Measurements from ENCODE around the gene C13orf46. TPM values are rescaled to one million over a fixed set of nuclear protein-coding genes. Genes with fewer than 3 reads are reported as not detected.

Gene C13orf46
- total and polyA plus RNA-seq, 2 experiments from 2014 or later: 1.7 TPM; not detected in 1

- H2AFZ ChIP-seq: no peak overlapping the region
- no peak for DNase-seq
- in situ Hi-C loops (cut with MboI): no loop called here
- H3K4me2 ChIP-seq (ENCODE audit: unreplicated experiment): no peak overlapping the region
- H3K27ac ChIP-seq: no peak overlapping the region
- peaks cover 12% of the 10 kb centered on the region; the same call in 1 of the 2 replicates for H3F3A ChIP-seq (ENCODE audit: insufficient read depth)
- H3K9me3 ChIP-seq (ENCODE audit: low read depth): no peaks in the 10 kb centered on the region
- H3K36me3 ChIP-seq (ENCODE audit: low read depth): no peaks in the 10 kb centered on the region; the same call in 1 of the 2 replicates
- no peaks in the 10 kb centered on the region for H3K9me2 ChIP-seq (ENCODE audit: insufficient read depth)
- H3K4me1 ChIP-seq (ENCODE audit: insufficient read depth): no peaks in the 10 kb centered on the region
- no peak overlapping the region for H3K4me3 ChIP-seq
- no peaks in the 10 kb centered on the region for H3K79me2 ChIP-seq (ENCODE audit: insufficient read depth)
- no peaks in the 10 kb centered on the region for H3K27me3 ChIP-seq (replicated peaks; ENCODE audit: insufficient read depth)
- TF ChIP-seq EZH2phosphoT487 (IDR thresholded peaks at IDR 0.05; ENCODE audit: insufficient read depth, low read depth): no peak
- TF ChIP-seq EZH2 (IDR thresholded peaks at IDR 0.05; ENCODE audit: insufficient read depth, poor library complexity, severe bottlenecking): no peak
- H4K20me1 ChIP-seq (ENCODE audit: insufficient read depth): no peaks in the 10 kb centered on the region
- WGBS, 2 experiments (ENCODE audit: low coverage in 1 of 2, low lambda C conversion rate in 2 of 2, missing lambda C conversion rate in 2 of 2): 88 to 90% methylated on average over 6 of the region's 6 CpGs
- no peak overlapping the region for H3K9ac ChIP-seq
These were observed 13.5 kb downstream of the C13orf46 start for GRCh38 chr13:113960276-113960948.

- Histone ChIP-seq H3K79me2 (ENCODE audit: insufficient read depth) (no peaks in the 10 kb centered on the region), H3K9me2 (ENCODE audit: insufficient read depth) (no peaks in the 10 kb centered on the region), H3K4me2 (ENCODE audit: unreplicated experiment) (no peak overlapping the region), H3K4me3 (no peak overlapping the region), H4K20me1 (ENCODE audit: insufficient read depth) (no peaks in the 10 kb centered on the region), H3K27me3 (replicated peaks; ENCODE audit: insufficient read depth) (no peaks in the 10 kb centered on the region), H3K27ac (no peak overlapping the region), H3K9me3 (ENCODE audit: low read depth) (no peaks in the 10 kb centered on the region), H3K9ac (no peak overlapping the region), H2AFZ (no peak overlapping the region), H3K4me1 (ENCODE audit: insufficient read depth) (no peaks in the 10 kb centered on the region), H3F3A (ENCODE audit: insufficient read depth) (peaks cover 12% of the 10 kb centered on the region; the same call in 1 of the 2 replicates), H3K36me3 (ENCODE audit: low read depth) (no peaks in the 10 kb centered on the region; the same call in 1 of the 2 replicates)
- in situ Hi-C loops (cut with MboI): no loop called here
- no peak for TF ChIP-seq EZH2phosphoT487 (IDR thresholded peaks at IDR 0.05; ENCODE audit: insufficient read depth, low read depth)
- TF ChIP-seq EZH2 (IDR thresholded peaks at IDR 0.05; ENCODE audit: insufficient read depth, poor library complexity, severe bottlenecking): no peak
- peak; percentile 34 for DNase-seq
- 95% methylated on average over 1 of the region's 1 CpG for WGBS, 2 experiments (ENCODE audit: low coverage in 1 of 2, low lambda C conversion rate in 2 of 2, missing lambda C conversion rate in 2 of 2)
These were observed 14.7 kb downstream of the C13orf46 start for GRCh38 chr13:113959198-113959597.

DNA sequence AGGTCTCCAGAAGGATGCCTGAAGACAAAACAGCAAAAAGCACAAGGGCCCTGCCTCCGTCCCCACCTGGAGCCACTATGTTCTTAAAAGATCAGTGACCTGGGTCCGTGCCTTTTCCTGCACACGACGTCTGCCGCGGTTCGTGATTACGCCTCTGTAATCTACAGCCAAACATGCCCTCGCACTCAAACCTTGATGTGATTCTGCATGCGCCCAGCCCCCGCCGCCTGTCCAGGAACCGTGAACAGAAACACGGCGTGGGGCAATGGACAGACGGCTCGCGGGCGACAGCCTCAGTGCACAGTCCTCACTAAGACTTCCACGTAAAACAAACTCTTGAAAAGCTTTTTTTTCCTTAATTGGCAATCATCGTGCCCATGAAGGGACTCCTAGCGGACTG is 15.5 kb downstream of the C13orf46 start:
- no peaks in the 10 kb centered on the region for H3K9me3 ChIP-seq (ENCODE audit: low read depth)
- no peaks in the 10 kb centered on the region for H4K20me1 ChIP-seq (ENCODE audit: insufficient read depth)
- no peak for DNase-seq
- H3K9ac ChIP-seq: no peak overlapping the region
- no peak for TF ChIP-seq EZH2 (IDR thresholded peaks at IDR 0.05; ENCODE audit: insufficient read depth, poor library complexity, severe bottlenecking)
- no peak for TF ChIP-seq EZH2phosphoT487 (IDR thresholded peaks at IDR 0.05; ENCODE audit: insufficient read depth, low read depth)
- H3K27me3 ChIP-seq (replicated peaks; ENCODE audit: insufficient read depth): no peaks in the 10 kb centered on the region
- H3K9me2 ChIP-seq (ENCODE audit: insufficient read depth): no peaks in the 10 kb centered on the region
- peaks cover 12% of the 10 kb centered on the region; the same call in 1 of the 2 replicates for H3F3A ChIP-seq (ENCODE audit: insufficient read depth)
- no peaks in the 10 kb centered on the region for H3K79me2 ChIP-seq (ENCODE audit: insufficient read depth)
- no peaks in the 10 kb centered on the region; the same call in 1 of the 2 replicates for H3K36me3 ChIP-seq (ENCODE audit: low read depth)
- no peak overlapping the region for H2AFZ ChIP-seq
- in situ Hi-C loops (cut with MboI): no loop called here
- no peak overlapping the region for H3K27ac ChIP-seq
- H3K4me1 ChIP-seq (ENCODE audit: insufficient read depth): peaks cover 7% of the 10 kb centered on the region
- 95 to 98% methylated on average over 21 to 22 of the region's 22 CpGs for WGBS, 2 experiments (ENCODE audit: low coverage in 1 of 2, low lambda C conversion rate in 2 of 2, missing lambda C conversion rate in 2 of 2)
- H3K4me2 ChIP-seq (ENCODE audit: unreplicated experiment): no peak overlapping the region
- H3K4me3 ChIP-seq: no peak overlapping the region

- H4K20me1 ChIP-seq (ENCODE audit: insufficient read depth): no peaks in the 10 kb centered on the region
- no peak overlapping the region for H3K4me2 ChIP-seq (ENCODE audit: unreplicated experiment)
- peaks cover 12% of the 10 kb centered on the region; the same call in 1 of the 2 replicates for H3F3A ChIP-seq (ENCODE audit: insufficient read depth)
- TF ChIP-seq EZH2 (IDR thresholded peaks at IDR 0.05; ENCODE audit: insufficient read depth, poor library complexity, severe bottlenecking): no peak
- no peak for TF ChIP-seq EZH2phosphoT487 (IDR thresholded peaks at IDR 0.05; ENCODE audit: insufficient read depth, low read depth)
- WGBS, 2 experiments (ENCODE audit: low coverage in 1 of 2, low lambda C conversion rate in 2 of 2, missing lambda C conversion rate in 2 of 2): 98% methylated on average over 12 to 14 of the region's 14 CpGs
- H3K27ac ChIP-seq: no peak overlapping the region
- H3K9me3 ChIP-seq (ENCODE audit: low read depth): no peaks in the 10 kb centered on the region
- H3K79me2 ChIP-seq (ENCODE audit: insufficient read depth): no peaks in the 10 kb centered on the region
- no peak overlapping the region for H3K4me3 ChIP-seq
- H3K27me3 ChIP-seq (replicated peaks; ENCODE audit: insufficient read depth): no peaks in the 10 kb centered on the region
- H2AFZ ChIP-seq: no peak overlapping the region
- H3K36me3 ChIP-seq (ENCODE audit: low read depth): no peaks in the 10 kb centered on the region; the same call in 1 of the 2 replicates
- no peak for DNase-seq
- H3K4me1 ChIP-seq (ENCODE audit: insufficient read depth): peaks cover 8% of the 10 kb centered on the region
- in situ Hi-C loops (cut with MboI): no loop called here
- H3K9me2 ChIP-seq (ENCODE audit: insufficient read depth): no peaks in the 10 kb centered on the region
- no peak overlapping the region for H3K9ac ChIP-seq
These were observed 17.3 kb downstream of the C13orf46 start for GRCh38 chr13:113956571-113956970.
